Hepatocyte (in vitro differentiated cells): ENCODE results near the gene CPLANE2. TPM values are rescaled to one million over a fixed set of nuclear protein-coding genes. Genes with fewer than 3 reads are reported as not detected.

ENCODE experiments used
- DNase-seq: peaks from one replicate; pipeline ENCODE4 v3.0.0-alpha.2; 2016; ENCODE audit warnings: low spot score
- H2AFZ ChIP-seq: fragments of 200-600 bp; sonication (generic); 2 replicates; pipeline ENCODE4 v1.6.0; 2016; ENCODE audit warnings: antibody characterized with exemption, mild to moderate bottlenecking
- H3K27ac ChIP-seq: fragments of 200-600 bp; sonication (generic); 2 replicates; pipeline ENCODE4 v1.5.1; 2016; ENCODE audit warnings: mild to moderate bottlenecking
- H3K27me3 ChIP-seq: fragments of 200-600 bp; sonication (generic); 2 replicates; pipeline ENCODE4 v1.6.1; 2016
- H3K36me3 ChIP-seq: fragments of 200-600 bp; sonication (generic); replicated peaks from 2 replicates; pipeline ENCODE4 v1.5.1; 2016; ENCODE audit warnings: low read depth; ENCODE audit not compliant: insufficient read depth
- H3K4me1 ChIP-seq: fragments of 200-600 bp; sonication (generic); 2 replicates; pipeline ENCODE4 v1.5.1; 2016; ENCODE audit warnings: mild to moderate bottlenecking, moderate library complexity; ENCODE audit not compliant: insufficient read depth
- H3K4me2 ChIP-seq: fragments of 200-600 bp; sonication (generic); 2 replicates; pipeline ENCODE4 v1.6.0; 2016
- H3K4me3 ChIP-seq: fragments of 200-600 bp; sonication (generic); 2 replicates; pipeline ENCODE4 v1.5.1; 2016; ENCODE audit warnings: mild to moderate bottlenecking
- H3K79me2 ChIP-seq: fragments of 200-600 bp; sonication (generic); 2 replicates; pipeline ENCODE4 v1.6.0; 2017; ENCODE audit warnings: mild to moderate bottlenecking
- H3K9me2 ChIP-seq: fragments of 200-600 bp; sonication (generic); replicated peaks from 2 replicates; pipeline ENCODE4 v1.6.0; 2017; ENCODE audit warnings: mild to moderate bottlenecking; ENCODE audit not compliant: insufficient read depth
- H3K9me3 ChIP-seq: fragments of 200-600 bp; sonication (generic); 2 replicates; pipeline ENCODE4 v1.5.1; 2016; ENCODE audit warnings: low read depth, mild to moderate bottlenecking
- H4K20me1 ChIP-seq: fragments of 200-600 bp; sonication (generic); 2 replicates; pipeline ENCODE4 v1.6.0; 2016; ENCODE audit warnings: mild to moderate bottlenecking; ENCODE audit not compliant: insufficient read depth, poor library complexity, severe bottlenecking
- EZH2 ChIP-seq: fragments of 200-600 bp; sonication (generic); IDR thresholded peaks from 2 replicates; pipeline ENCODE4 v1.6.1; 2016; ENCODE audit warnings: antibody characterized with exemption, mild to moderate bottlenecking, borderline replicate concordance
- EZH2phosphoT487 ChIP-seq: fragments of 200-600 bp; sonication (generic); IDR thresholded peaks from one replicate; pipeline ENCODE4 v1.6.1; 2018; ENCODE audit warnings: antibody characterized with exemption, mild to moderate bottlenecking, low read depth, moderate library complexity; ENCODE audit not compliant: unreplicated experiment, severe bottlenecking
- WGBS: methylation state at CpG from one replicate; pipeline ENCODE4 v1.1.6; 2016; ENCODE audit warnings: low lambda C conversion rate; ENCODE audit errors: missing lambda C conversion rate; 5-methylcytosine and 5-hydroxymethylcytosine counted together
- polyA plus RNA-seq: library from polyadenylated mRNA; unstranded; fragments of >200 nt; fragmentation: Nextera tagmentation; extraction: Ambion mirVana; gene quantifications from 2 replicates; pipeline ENCODE4 v1.2.1, GENCODE V29; 2016
- total RNA-seq: library from RNA; depleted of rRNA; stranded (reverse); fragments of >200 nt; gene quantifications from 2 replicates; pipeline ENCODE4 v1.2.3, GENCODE V29; 2014
- TF ChIP-seq, protein P1 (sequence below): fragments of 200-600 bp; sonication (generic); IDR thresholded peaks from 2 replicates; pipeline ENCODE4 v1.5.1; 2016; ENCODE audit warnings: antibody characterized with exemption, mild to moderate bottlenecking; ENCODE audit not compliant: poor library complexity

The CPLANE2 gene
- total and polyA plus RNA-seq, 2 experiments from 2014 or later, result 5.4 to 6.6 TPM

DNA sequence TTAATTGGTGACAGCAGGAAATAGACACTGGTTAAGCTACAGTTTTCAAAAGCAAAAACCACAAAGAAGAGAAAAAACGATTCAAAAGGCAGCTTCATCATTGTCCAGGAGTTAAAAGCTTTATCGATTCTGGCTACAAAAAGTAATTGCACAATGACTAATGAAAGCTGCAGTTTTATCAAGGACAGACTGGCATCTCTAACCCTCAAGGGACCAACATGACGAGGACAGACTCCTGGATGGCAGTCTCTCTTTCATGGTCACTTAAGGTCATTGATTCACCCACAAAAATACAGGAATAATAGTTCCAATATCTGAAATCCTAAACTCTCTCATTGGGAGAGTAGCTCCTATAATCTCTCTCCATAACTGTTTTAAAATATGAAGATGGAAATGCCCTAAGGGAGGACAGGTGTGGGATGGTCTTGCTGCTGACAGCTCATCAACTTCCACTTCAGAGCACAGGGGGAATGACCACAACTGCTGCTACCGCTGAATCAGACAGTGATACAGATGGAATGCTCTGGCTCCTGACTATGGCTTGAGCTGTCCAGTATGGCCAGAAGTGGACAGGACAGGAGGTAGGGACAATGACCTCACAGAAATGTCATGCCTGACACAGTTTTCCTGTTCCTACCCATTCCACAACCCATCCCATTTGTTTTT is 17.4 kb upstream of the CPLANE2 start:
- H4K20me1 ChIP-seq, result no peaks in the 10 kb centered on the region
- H2AFZ ChIP-seq, result no peak overlapping the region
- H3K36me3 ChIP-seq, result no peaks in the 10 kb centered on the region
- TF ChIP-seq, protein P1, sequence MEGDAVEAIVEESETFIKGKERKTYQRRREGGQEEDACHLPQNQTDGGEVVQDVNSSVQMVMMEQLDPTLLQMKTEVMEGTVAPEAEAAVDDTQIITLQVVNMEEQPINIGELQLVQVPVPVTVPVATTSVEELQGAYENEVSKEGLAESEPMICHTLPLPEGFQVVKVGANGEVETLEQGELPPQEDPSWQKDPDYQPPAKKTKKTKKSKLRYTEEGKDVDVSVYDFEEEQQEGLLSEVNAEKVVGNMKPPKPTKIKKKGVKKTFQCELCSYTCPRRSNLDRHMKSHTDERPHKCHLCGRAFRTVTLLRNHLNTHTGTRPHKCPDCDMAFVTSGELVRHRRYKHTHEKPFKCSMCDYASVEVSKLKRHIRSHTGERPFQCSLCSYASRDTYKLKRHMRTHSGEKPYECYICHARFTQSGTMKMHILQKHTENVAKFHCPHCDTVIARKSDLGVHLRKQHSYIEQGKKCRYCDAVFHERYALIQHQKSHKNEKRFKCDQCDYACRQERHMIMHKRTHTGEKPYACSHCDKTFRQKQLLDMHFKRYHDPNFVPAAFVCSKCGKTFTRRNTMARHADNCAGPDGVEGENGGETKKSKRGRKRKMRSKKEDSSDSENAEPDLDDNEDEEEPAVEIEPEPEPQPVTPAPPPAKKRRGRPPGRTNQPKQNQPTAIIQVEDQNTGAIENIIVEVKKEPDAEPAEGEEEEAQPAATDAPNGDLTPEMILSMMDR, result no peak
- no peak for TF ChIP-seq EZH2phosphoT487
- no peak for TF ChIP-seq EZH2
- H3K9me3 ChIP-seq, result no peaks in the 10 kb centered on the region
- no peak for DNase-seq
- WGBS, result 88% methylated on average over 4 of the region's 4 CpGs
- H3K27ac ChIP-seq, result no peak overlapping the region
- H3K9me2 ChIP-seq, result no peaks in the 10 kb centered on the region
- H3K4me1 ChIP-seq, result peaks cover 2% of the 10 kb centered on the region
- peaks cover 12% of the 10 kb centered on the region for H3K79me2 ChIP-seq
- no peaks in the 10 kb centered on the region for H3K27me3 ChIP-seq
- no peak overlapping the region for H3K4me3 ChIP-seq
- H3K4me2 ChIP-seq, result no peak overlapping the region

DNA sequence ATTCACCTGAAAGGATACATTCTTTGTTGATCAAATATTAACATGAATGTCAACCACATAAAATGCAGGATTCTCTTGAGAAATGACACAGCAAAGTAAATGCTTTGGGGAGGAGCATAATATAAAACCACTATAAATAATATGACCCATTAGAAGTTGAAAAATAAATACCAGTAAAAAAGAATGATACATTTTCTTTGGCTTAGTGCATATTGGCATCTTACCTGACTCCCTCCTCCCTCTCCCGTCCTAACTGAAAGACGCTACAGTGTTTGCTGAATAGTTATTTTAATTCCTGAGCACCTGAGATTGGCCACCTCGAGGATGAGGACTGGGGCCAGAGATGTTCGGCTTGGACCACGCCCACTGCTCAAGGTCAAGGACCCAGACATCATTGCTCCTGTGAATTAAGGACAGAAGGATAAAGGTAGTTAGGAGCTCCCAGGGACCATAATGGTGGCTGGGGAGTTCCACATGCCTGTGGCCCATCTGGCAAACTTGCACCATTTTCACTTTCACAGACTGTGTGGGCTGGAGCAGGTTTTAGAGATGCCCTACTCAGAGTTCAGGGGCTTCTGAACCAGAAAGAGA is 16.4 kb upstream of the CPLANE2 start:
- Histone ChIP-seq H3K79me2 (peaks cover 6% of the 10 kb centered on the region), H3K4me1 (peaks cover 10% of the 10 kb centered on the region), H3K36me3 (no peaks in the 10 kb centered on the region), H3K27me3 (no peaks in the 10 kb centered on the region), H3K9me3 (no peaks in the 10 kb centered on the region), H3K9me2 (no peaks in the 10 kb centered on the region), H3K4me2 (no peak overlapping the region), H3K4me3 (no peak overlapping the region), H2AFZ (no peak overlapping the region), H3K27ac (no peak overlapping the region), H4K20me1 (no peaks in the 10 kb centered on the region)
- 97% methylated on average over 5 of the region's 5 CpGs for WGBS
- no peak for DNase-seq
- TF ChIP-seq EZH2phosphoT487, result no peak
- TF ChIP-seq EZH2, result no peak
- TF ChIP-seq, protein P1, result no peak

DNA sequence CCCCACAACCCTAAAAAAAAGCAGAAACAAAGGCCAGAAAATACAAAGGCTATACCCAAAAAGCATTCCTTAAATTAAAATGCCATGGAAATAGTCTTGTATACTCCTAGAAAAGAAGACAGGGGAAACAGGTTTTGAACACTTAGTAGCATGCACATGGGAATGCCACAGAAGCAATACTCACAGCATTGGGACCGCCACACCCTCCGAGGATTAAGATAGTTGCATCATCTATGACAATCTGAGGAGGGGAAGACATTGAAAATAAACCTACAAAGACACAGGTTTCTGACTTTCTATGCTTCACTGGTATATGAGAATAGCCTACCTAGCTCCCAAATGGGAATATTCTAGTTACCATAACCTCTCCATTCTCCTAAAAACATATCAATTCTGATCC is 15.9 kb upstream of the CPLANE2 start:
- Histone ChIP-seq H3K4me1 (peaks cover 16% of the 10 kb centered on the region), H3K27ac (no peak overlapping the region), H3K9me3 (no peaks in the 10 kb centered on the region), H3K4me3 (no peak overlapping the region), H3K9me2 (no peaks in the 10 kb centered on the region), H3K27me3 (no peaks in the 10 kb centered on the region), H2AFZ (no peak overlapping the region), H3K79me2 (peaks cover 4% of the 10 kb centered on the region), H3K36me3 (no peaks in the 10 kb centered on the region), H4K20me1 (no peaks in the 10 kb centered on the region), H3K4me2 (no peak overlapping the region)
- WGBS, result 91% methylated on average over 2 of the region's 2 CpGs
- TF ChIP-seq EZH2phosphoT487, result no peak
- no peak for TF ChIP-seq EZH2
- TF ChIP-seq, protein P1, result no peak
- DNase-seq, result no peak
